OCI-LY1 (cell line): Measurements from ENCODE around the gene SELENOV.

ENCODE experiments used
- H2AFZ ChIP-seq: fragments of 200-600 bp; sonication (generic), shearing (Covaris generic); 2 replicates; pipeline ENCODE4 v1.6.0; 2014; ENCODE audit warnings: antibody characterized with exemption, mild to moderate bottlenecking, low read length
- H3F3A ChIP-seq: fragments of 200-600 bp; sonication (generic), shearing (Covaris generic); 2 replicates; pipeline ENCODE4 v1.6.0; 2014; ENCODE audit warnings: mild to moderate bottlenecking, antibody characterized with exemption, low read length, moderate library complexity; ENCODE audit not compliant: insufficient read depth
- H3K27ac ChIP-seq: fragments of 200-600 bp; sonication (generic); 2 replicates; pipeline ENCODE4 v1.5.1; 2014; ENCODE audit warnings: low read length, mixed run types, mild to moderate bottlenecking, low read depth; ENCODE audit not compliant: poor library complexity, severe bottlenecking
- H3K27me3 ChIP-seq: fragments of 200-600 bp; sonication (generic); 2 replicates; pipeline ENCODE4 v1.6.0; 2014; ENCODE audit warnings: antibody characterized with exemption, mild to moderate bottlenecking, low read length, moderate library complexity; ENCODE audit not compliant: insufficient read depth
- H3K36me3 ChIP-seq: fragments of 200-600 bp; sonication (generic); 2 replicates; pipeline ENCODE4 v1.6.1; 2014; ENCODE audit warnings: mild to moderate bottlenecking, antibody characterized with exemption, low read length, moderate library complexity, mixed read lengths; ENCODE audit not compliant: insufficient read depth
- H3K4me1 ChIP-seq: fragments of 200-600 bp; sonication (generic); 2 replicates; pipeline ENCODE4 v1.5.1; 2014; ENCODE audit warnings: mild to moderate bottlenecking, low read length, moderate library complexity; ENCODE audit not compliant: insufficient read depth, severe bottlenecking
- H3K4me2 ChIP-seq: fragments of 200-600 bp; sonication (generic), shearing (Covaris generic); 2 replicates; pipeline ENCODE4 v1.6.1; 2014; ENCODE audit warnings: low read length
- H3K4me3 ChIP-seq: fragments of 200-600 bp; sonication (generic); 2 replicates; pipeline ENCODE4 v1.5.1; 2014; ENCODE audit warnings: low read length, low read depth, mild to moderate bottlenecking, mixed read lengths; ENCODE audit not compliant: poor library complexity, severe bottlenecking
- H3K79me2 ChIP-seq: fragments of 200-600 bp; shearing (Covaris generic); 2 replicates; pipeline ENCODE4 v1.6.1; 2016; ENCODE audit warnings: mixed run types, low read length, mixed read lengths; ENCODE audit not compliant: insufficient read depth
- H3K9ac ChIP-seq: fragments of 200-600 bp; sonication (generic), shearing (Covaris generic); 2 replicates; pipeline ENCODE4 v1.6.1; 2014; ENCODE audit warnings: mild to moderate bottlenecking, low read length, mixed read lengths
- H3K9me2 ChIP-seq: fragments of 200-600 bp; sonication (generic), shearing (Covaris generic); 2 replicates; pipeline ENCODE4 v1.6.1; 2014; ENCODE audit warnings: low read depth, mild to moderate bottlenecking, low read length, mixed read lengths
- H3K9me3 ChIP-seq: fragments of 200-600 bp; shearing (Covaris generic); 2 replicates; pipeline ENCODE4 v1.6.1; 2014; ENCODE audit warnings: low read length, mixed read lengths
- H4K20me1 ChIP-seq: fragments of 200-600 bp; sonication (generic), shearing (Covaris generic); 2 replicates; pipeline ENCODE4 v1.6.0; 2016; ENCODE audit warnings: mild to moderate bottlenecking, low read length; ENCODE audit not compliant: insufficient read depth
- EZH2 ChIP-seq: fragments of 200-600 bp; sonication (generic), shearing (Covaris generic); IDR thresholded peaks from 2 replicates; pipeline ENCODE4 v1.8.0; 2017; ENCODE audit warnings: borderline replicate concordance, mixed run types, mild to moderate bottlenecking, antibody characterized with exemption, low read length, moderate library complexity, mixed read lengths
- TF ChIP-seq, protein P1 (sequence below): fragments of 200-600 bp; sonication (generic), shearing (Covaris generic); IDR thresholded peaks from 2 replicates; pipeline ENCODE4 v1.5.1; 2017; ENCODE audit warnings: mild to moderate bottlenecking, antibody characterized with exemption, low read length, moderate library complexity, mixed read lengths

SELENOV gene

DNA sequence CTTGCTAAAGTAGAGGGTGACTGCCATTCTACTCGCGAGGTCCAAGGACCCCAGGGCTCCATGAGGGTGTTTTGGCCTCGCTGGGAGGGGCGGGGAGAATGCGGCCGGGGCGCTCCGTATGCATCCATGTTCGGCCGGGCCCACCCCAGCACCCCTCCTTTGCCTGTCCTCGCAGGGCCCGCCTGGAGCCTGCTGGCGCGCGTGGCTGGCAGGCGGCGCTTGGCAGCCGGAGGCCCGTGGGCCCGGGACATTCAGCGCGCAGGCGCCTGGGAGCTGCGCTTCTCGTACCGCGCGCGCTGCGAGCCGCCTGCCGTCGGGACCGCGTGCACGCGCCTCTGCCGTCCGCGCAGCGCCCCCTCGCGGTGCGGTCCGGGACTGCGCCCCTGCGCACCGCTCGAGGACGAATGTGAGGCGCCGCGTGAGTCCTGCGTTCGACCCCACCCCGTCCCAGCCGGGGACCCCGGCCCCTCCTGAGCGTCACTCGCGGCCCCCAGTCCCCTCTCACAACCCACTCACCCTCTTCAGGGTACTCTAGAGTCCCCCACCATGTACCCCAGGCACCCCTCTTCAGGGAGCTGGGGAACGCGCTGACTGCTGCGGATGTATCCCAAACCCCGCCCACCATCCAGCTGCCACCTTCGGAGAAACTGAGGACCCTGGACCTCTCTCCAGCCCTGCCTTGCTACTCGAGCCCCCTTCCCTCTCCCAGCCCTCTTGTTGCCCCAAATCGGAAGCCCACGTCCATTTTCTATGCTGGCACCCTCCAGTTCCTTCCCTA lies 12.1 kb upstream of the SELENOV start:
- Histone ChIP-seq H3K27me3 (peaks cover 5% of the 10 kb centered on the region), H4K20me1 (no peaks in the 10 kb centered on the region), H3K79me2 (no peaks in the 10 kb centered on the region), H3K36me3 (no peaks in the 10 kb centered on the region; the same call in 1 of the 2 replicates), H3K4me1 (peaks cover 24% of the 10 kb centered on the region), H3K4me3 (no peak overlapping the region), H3F3A (no peaks in the 10 kb centered on the region), H3K9me2 (no peaks in the 10 kb centered on the region), H3K27ac (no peak overlapping the region), H3K4me2 (peak overlapping the region; percentile 20; the same call in 1 of the 2 replicates), H3K9ac (no peak overlapping the region), H3K9me3 (no peaks in the 10 kb centered on the region), H2AFZ (no peak overlapping the region)
- no peak for TF ChIP-seq EZH2
- TF ChIP-seq, protein P1, sequence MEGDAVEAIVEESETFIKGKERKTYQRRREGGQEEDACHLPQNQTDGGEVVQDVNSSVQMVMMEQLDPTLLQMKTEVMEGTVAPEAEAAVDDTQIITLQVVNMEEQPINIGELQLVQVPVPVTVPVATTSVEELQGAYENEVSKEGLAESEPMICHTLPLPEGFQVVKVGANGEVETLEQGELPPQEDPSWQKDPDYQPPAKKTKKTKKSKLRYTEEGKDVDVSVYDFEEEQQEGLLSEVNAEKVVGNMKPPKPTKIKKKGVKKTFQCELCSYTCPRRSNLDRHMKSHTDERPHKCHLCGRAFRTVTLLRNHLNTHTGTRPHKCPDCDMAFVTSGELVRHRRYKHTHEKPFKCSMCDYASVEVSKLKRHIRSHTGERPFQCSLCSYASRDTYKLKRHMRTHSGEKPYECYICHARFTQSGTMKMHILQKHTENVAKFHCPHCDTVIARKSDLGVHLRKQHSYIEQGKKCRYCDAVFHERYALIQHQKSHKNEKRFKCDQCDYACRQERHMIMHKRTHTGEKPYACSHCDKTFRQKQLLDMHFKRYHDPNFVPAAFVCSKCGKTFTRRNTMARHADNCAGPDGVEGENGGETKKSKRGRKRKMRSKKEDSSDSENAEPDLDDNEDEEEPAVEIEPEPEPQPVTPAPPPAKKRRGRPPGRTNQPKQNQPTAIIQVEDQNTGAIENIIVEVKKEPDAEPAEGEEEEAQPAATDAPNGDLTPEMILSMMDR = peak; percentile 72

DNA sequence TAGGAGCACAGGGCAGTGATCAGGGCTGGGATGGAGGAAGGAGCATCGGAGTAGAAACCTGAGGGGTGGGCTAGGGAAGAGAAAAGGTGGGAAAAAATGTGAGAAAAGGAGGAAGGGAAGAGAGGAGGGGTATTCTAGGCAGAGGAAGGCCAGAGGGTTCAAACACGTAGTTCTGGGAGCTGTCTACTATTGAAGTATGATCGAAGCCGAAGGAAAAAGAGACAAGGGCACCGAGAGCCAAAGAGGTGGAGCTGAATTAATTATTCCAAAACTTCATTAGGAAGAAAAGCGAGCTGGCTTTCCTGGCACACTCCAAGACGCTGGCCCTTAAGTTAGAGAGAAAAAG lies 8.4 kb upstream of the SELENOV start:
- Histone ChIP-seq H3K9me2 (no peaks in the 10 kb centered on the region), H3K79me2 (no peaks in the 10 kb centered on the region), H3K27ac (no peak overlapping the region), H3K36me3 (no peaks in the 10 kb centered on the region; the same call in 1 of the 2 replicates), H2AFZ (no peak overlapping the region), H3F3A (no peaks in the 10 kb centered on the region), H3K4me2 (no peak overlapping the region), H3K9ac (no peak overlapping the region), H3K4me1 (peaks cover 14% of the 10 kb centered on the region), H3K4me3 (no peak overlapping the region), H3K27me3 (peaks cover 5% of the 10 kb centered on the region; the same call in 1 of the 2 replicates), H4K20me1 (no peaks in the 10 kb centered on the region), H3K9me3 (no peaks in the 10 kb centered on the region)
- TF ChIP-seq, protein P1 = no peak
- TF ChIP-seq EZH2 = no peak

DNA sequence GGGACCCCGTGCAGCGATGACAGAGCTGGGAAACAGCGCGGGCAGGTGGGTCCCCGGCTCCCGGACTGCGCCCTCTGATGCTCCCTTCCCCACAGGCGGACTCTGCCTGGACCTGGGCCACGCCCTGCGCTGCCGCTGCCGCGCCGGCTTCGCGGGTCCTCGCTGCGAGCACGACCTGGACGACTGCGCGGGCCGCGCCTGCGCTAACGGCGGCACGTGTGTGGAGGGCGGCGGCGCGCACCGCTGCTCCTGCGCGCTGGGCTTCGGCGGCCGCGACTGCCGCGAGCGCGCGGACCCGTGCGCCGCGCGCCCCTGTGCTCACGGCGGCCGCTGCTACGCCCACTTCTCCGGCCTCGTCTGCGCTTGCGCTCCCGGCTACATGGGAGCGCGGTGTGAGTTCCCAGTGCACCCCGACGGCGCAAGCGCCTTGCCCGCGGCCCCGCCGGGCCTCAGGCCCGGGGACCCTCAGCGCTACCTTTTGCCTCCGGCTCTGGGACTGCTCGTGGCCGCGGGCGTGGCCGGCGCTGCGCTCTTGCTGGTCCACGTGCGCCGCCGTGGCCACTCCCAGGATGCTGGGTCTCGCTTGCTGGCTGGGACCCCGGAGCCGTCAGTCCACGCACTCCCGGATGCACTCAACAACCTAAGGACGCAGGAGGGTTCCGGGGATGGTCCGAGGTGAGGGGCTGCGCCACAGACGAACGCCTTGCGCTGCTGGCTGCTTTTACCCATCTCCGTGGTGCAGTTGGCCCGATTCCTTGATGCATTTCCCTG lies 7.8 kb upstream of the SELENOV start:
- Histone ChIP-seq H3F3A (no peaks in the 10 kb centered on the region), H3K27me3 (peaks cover 5% of the 10 kb centered on the region; the same call in 1 of the 2 replicates), H3K9ac (peak overlapping the region; percentile 68), H3K36me3 (no peaks in the 10 kb centered on the region; the same call in 1 of the 2 replicates), H3K4me3 (peak overlapping the region; percentile 67), H2AFZ (no peak overlapping the region), H3K9me2 (no peaks in the 10 kb centered on the region), H4K20me1 (no peaks in the 10 kb centered on the region), H3K9me3 (no peaks in the 10 kb centered on the region), H3K79me2 (no peaks in the 10 kb centered on the region), H3K4me2 (peak overlapping the region; percentile 71), H3K27ac (no peak overlapping the region), H3K4me1 (peaks cover 14% of the 10 kb centered on the region)
- TF ChIP-seq, protein P1 = no peak
- TF ChIP-seq EZH2 = no peak
